COLO829 (cell line): ENCODE results near the gene COG3.

ENCODE experiments used
- DNase-seq: peaks from one replicate; pipeline ENCODE4 v3.0.0; 2012; ENCODE audit warnings: low spot score

Gene COG3

GRCh38 chr13:45545686-45546409 is 81.1 kb downstream of the COG3 start:
- DNase-seq: peak; percentile 65

GRCh38 chr13:45546410-45546765 is 81.6 kb downstream of the COG3 start:
- no peak for DNase-seq

GRCh38 chr13:45548281-45548680 is 83.5 kb downstream of the COG3 start:
- DNase-seq: no peak

GRCh38 chr13:45554604-45555109 is 89.9 kb downstream of the COG3 start:
- DNase-seq: no peak

GRCh38 chr13:45564133-45564776 is 99.5 kb downstream of the COG3 start:
- peak; percentile 28 for DNase-seq

GRCh38 chr13:45565331-45565730 is 100.6 kb downstream of the COG3 start:
- DNase-seq: no peak

GRCh38 chr13:45575146-45575829 is 110.5 kb downstream of the COG3 start:
- peak; percentile 24 for DNase-seq

- DNase-seq: no peak
Observed at GRCh38 chr13:45575830-45576180, 111.1 kb downstream of the COG3 start.

- DNase-seq: no peak
Observed at GRCh38 chr13:45576466-45576865, 111.7 kb downstream of the COG3 start.

GRCh38 chr13:45582408-45583076 is 117.8 kb downstream of the COG3 start:
- no peak for DNase-seq

- no peak for DNase-seq
Observed at GRCh38 chr13:45584816-45585215, 120.1 kb downstream of the COG3 start.
